GM23338 (cell line): Measurements from ENCODE around the gene FTO. TPM values are rescaled to one million over a fixed set of nuclear protein-coding genes. Genes with fewer than 3 reads are reported as not detected.

Experiments
- ATAC-seq: fragments of 200-7000 bp; cut with Tn5 transposase; 3 replicates; pipeline ENCODE4 v1.9.1; 2020
- DNase-seq: peaks from one replicate; pipeline ENCODE4 v3.0.0-alpha.2; 2015; ENCODE audit warnings: low spot score
- H2AFZ ChIP-seq: fragments of 200-600 bp; sonication (generic); 2 replicates; pipeline ENCODE4 v1.8.0; 2016; ENCODE audit warnings: antibody characterized with exemption, mild to moderate bottlenecking, moderate library complexity
- H3F3A ChIP-seq: fragments of 200-600 bp; sonication (generic); replicated peaks from 2 replicates; pipeline ENCODE4 v1.8.0; 2017; ENCODE audit warnings: antibody characterized with exemption, mixed run types, low read depth
- H3K27ac ChIP-seq: fragments of 200-600 bp; sonication (generic); 2 replicates; pipeline ENCODE4 v1.6.1; 2016; ENCODE audit warnings: low read depth
- H3K27me3 ChIP-seq: fragments of 200-600 bp; sonication (generic); 2 replicates; pipeline ENCODE4 v1.8.0; 2016; ENCODE audit warnings: mild to moderate bottlenecking, mixed run types, moderate library complexity; ENCODE audit not compliant: insufficient read depth
- H3K36me3 ChIP-seq: fragments of 200-600 bp; sonication (generic); 2 replicates; pipeline ENCODE4 v1.8.0; 2016; ENCODE audit warnings: mild to moderate bottlenecking; ENCODE audit not compliant: insufficient read depth
- H3K4me1 ChIP-seq: fragments of 200-600 bp; sonication (generic); 2 replicates; pipeline ENCODE4 v1.8.0; 2016; ENCODE audit warnings: mild to moderate bottlenecking, moderate library complexity; ENCODE audit not compliant: insufficient read depth
- H3K4me2 ChIP-seq: fragments of 200-600 bp; sonication (generic); 2 replicates; pipeline ENCODE4 v1.7.1; 2017; ENCODE audit warnings: mixed run types
- H3K4me3 ChIP-seq: fragments of 200-600 bp; sonication (generic); 2 replicates; pipeline ENCODE4 v1.6.1; 2016; ENCODE audit warnings: mixed run types
- H3K79me2 ChIP-seq: fragments of 200-600 bp; sonication (generic); replicated peaks from 2 replicates; pipeline ENCODE4 v1.8.0; 2017; ENCODE audit warnings: mild to moderate bottlenecking; ENCODE audit not compliant: insufficient read depth
- H3K9me2 ChIP-seq: fragments of 200-600 bp; sonication (generic); 2 replicates; pipeline ENCODE4 v1.8.0; 2017; ENCODE audit not compliant: insufficient read depth
- H4K20me1 ChIP-seq: fragments of 200-600 bp; sonication (generic); replicated peaks from 2 replicates; pipeline ENCODE4 v1.8.0; 2017; ENCODE audit warnings: mild to moderate bottlenecking; ENCODE audit not compliant: insufficient read depth
- H3K27ac Mint-ChIP-seq: 2 replicates; pipeline ENCODE4 v1.8.0; 2020; ENCODE audit warnings: inconsistent platforms, mild to moderate bottlenecking, moderate library complexity, mixed read lengths
- H3K27me3 Mint-ChIP-seq: 3 replicates; pipeline ENCODE4 v1.8.0; 2022; ENCODE audit warnings: low read depth, mild to moderate bottlenecking, moderate library complexity, mixed read lengths, inconsistent platforms; ENCODE audit not compliant: insufficient read depth, poor library complexity
- H3K36me3 Mint-ChIP-seq: 3 replicates; pipeline ENCODE4 v1.8.0; 2021; ENCODE audit warnings: low read depth, mild to moderate bottlenecking, inconsistent platforms, moderate library complexity, mixed read lengths
- H3K4me1 Mint-ChIP-seq: 3 replicates; pipeline ENCODE4 v1.8.0; 2020; ENCODE audit warnings: mild to moderate bottlenecking, inconsistent platforms, mixed read lengths
- H3K4me3 Mint-ChIP-seq: 3 replicates; pipeline ENCODE4 v1.8.0; 2021; ENCODE audit warnings: moderate library complexity, mild to moderate bottlenecking, inconsistent platforms, mixed read lengths
- H3K9me3 Mint-ChIP-seq: 3 replicates; pipeline ENCODE4 v1.8.0; 2020; ENCODE audit warnings: moderate library complexity, mild to moderate bottlenecking, inconsistent platforms, mixed read lengths
- CREB1 ChIP-seq: fragments of 250-450 bp; sonication (Bioruptor Pico); IDR thresholded peaks from 2 replicates; pipeline ENCODE4 v1.5.0; 2020; ENCODE audit warnings: low read depth, mild to moderate bottlenecking, moderate library complexity
- CTCF ChIP-seq, 2 experiments: fragments of 200-600 bp in 1 of 2; sonication (generic) in 1 of 2; conservative IDR thresholded peaks; 2 replicates each; pipeline versions ENCODE4 v1.5.1 to v1.6.1; 2016 to 2017; ENCODE audit warnings: antibody characterized with exemption in 2 of 2, low read depth in 2 of 2, mild to moderate bottlenecking in 2 of 2, moderate library complexity in 1 of 2
- ETS1 ChIP-seq: IDR thresholded peaks from 2 replicates; pipeline ENCODE4 v1.6.1; 2016; ENCODE audit warnings: antibody characterized with exemption
- EZH2 ChIP-seq: fragments of 200-600 bp; sonication (generic); IDR thresholded peaks from one replicate; pipeline ENCODE4 v1.8.0; 2017; ENCODE audit warnings: antibody characterized with exemption, mild to moderate bottlenecking, low read depth; ENCODE audit not compliant: unreplicated experiment
- EZH2phosphoT487 ChIP-seq: fragments of 200-600 bp; sonication (generic); IDR thresholded peaks from one replicate; pipeline ENCODE4 v1.8.1; 2018; ENCODE audit warnings: antibody characterized with exemption; ENCODE audit not compliant: unreplicated experiment
- JUNB ChIP-seq: IDR thresholded peaks from one replicate; pipeline ENCODE4 v1.6.1; 2016; ENCODE audit warnings: antibody characterized with exemption; ENCODE audit not compliant: unreplicated experiment
- NANOG ChIP-seq: IDR thresholded peaks from 2 replicates; pipeline ENCODE4 v1.6.1; 2016; ENCODE audit warnings: antibody characterized with exemption, borderline replicate concordance
- POLR2AphosphoS5 ChIP-seq: IDR thresholded peaks from 2 replicates; pipeline ENCODE4 v1.6.1; 2016; ENCODE audit warnings: antibody characterized with exemption, low read depth
- REST ChIP-seq: IDR thresholded peaks from one replicate; pipeline ENCODE4 v1.6.1; 2018; ENCODE audit warnings: antibody characterized with exemption; ENCODE audit not compliant: unreplicated experiment
- STAT1 ChIP-seq: IDR thresholded peaks from one replicate; pipeline ENCODE4 v1.6.1; 2016; ENCODE audit warnings: antibody characterized with exemption; ENCODE audit not compliant: unreplicated experiment
- ZNF114 ChIP-seq: fragments of 250-450 bp; sonication (Bioruptor Pico); IDR thresholded peaks from 2 replicates; pipeline ENCODE4 v1.5.0; 2020; ENCODE audit warnings: mild to moderate bottlenecking, moderate library complexity
- ZNF331 ChIP-seq: fragments of 250-450 bp; sonication (Bioruptor Pico); IDR thresholded peaks from 2 replicates; pipeline ENCODE4 v1.5.0; 2020; ENCODE audit warnings: low read depth, mild to moderate bottlenecking, moderate library complexity
- ZNF462 ChIP-seq: fragments of 250-450 bp; sonication (Bioruptor Pico); IDR thresholded peaks from 2 replicates; pipeline ENCODE4 v1.5.0; 2020; ENCODE audit warnings: mild to moderate bottlenecking, moderate library complexity
- polyA plus RNA-seq: library from polyadenylated mRNA; unstranded; fragments of >200 nt; fragmentation: Nextera tagmentation; extraction: Ambion mirVana; gene quantifications from 2 replicates; pipeline ENCODE4 v1.2.1, GENCODE V29; 2016
- total RNA-seq: library from RNA; depleted of rRNA; stranded (reverse); fragments of >200 nt; shearing (Covaris generic); gene quantifications from 2 replicates; pipeline ENCODE4 v1.2.3, GENCODE V29; 2014

Gene FTO
- total and polyA plus RNA-seq, 2 experiments from 2014 or later: 17.7 to 69.6 TPM

- Mint-ChIP-seq H3K4me1 (no peaks in the 10 kb centered on the region; the same call in 2 of the 3 replicates), H3K4me3 (no peak overlapping the region), H3K27me3 (no peaks in the 10 kb centered on the region), H3K9me3 (no peaks in the 10 kb centered on the region), H3K36me3 (peaks cover 15% of the 10 kb centered on the region), H3K27ac (no peak overlapping the region)
- Histone ChIP-seq H3K79me2 (no peaks in the 10 kb centered on the region), H3F3A (no peaks in the 10 kb centered on the region), H3K4me1 (no peaks in the 10 kb centered on the region), H3K4me2 (no peak overlapping the region), H2AFZ (no peak overlapping the region), H3K27me3 (no peaks in the 10 kb centered on the region), H3K27ac (no peak overlapping the region), H3K9me2 (no peaks in the 10 kb centered on the region), H3K36me3 (no peaks in the 10 kb centered on the region; the same call in 1 of the 2 replicates), H3K4me3 (no peak overlapping the region), H4K20me1 (no peaks in the 10 kb centered on the region)
- TF ChIP-seq CTCF (conservative IDR thresholded peaks at IDR 0.05; ENCODE audit: low read depth in 2 of 2) (no peak), ZNF462 (CRISPR knock-in tag) (no peak), STAT1 (no peak), ZNF114 (CRISPR knock-in tag) (no peak), CREB1 (CRISPR knock-in tag) (no peak), REST (no peak), NANOG (no peak), ETS1 (no peak), EZH2phosphoT487 (no peak), POLR2AphosphoS5 (no peak), EZH2 (no peak), ZNF331 (no peak), JUNB (no peak)
- DNase-seq: no peak
- ATAC-seq: no peak
Observed at GRCh38 chr16:53689636-53690035, 14.3 kb upstream of the FTO start.
